HG03280 (cell line): ENCODE data around the gene MERTK.
"Not testable (repeated sequence)": the region's sequence is repeated elsewhere in the genome, so short reads cannot be mapped to it uniquely, and the experiment has no call there.

ENCODE experiments used
- ATAC-seq: cut with Tn5 transposase; IDR thresholded peaks from one replicate; pipeline ENCODE4 v1.9.1; 2021; ENCODE audit warnings: mild to moderate bottlenecking, moderate library complexity; ENCODE audit not compliant: unreplicated experiment

MERTK gene

DNA sequence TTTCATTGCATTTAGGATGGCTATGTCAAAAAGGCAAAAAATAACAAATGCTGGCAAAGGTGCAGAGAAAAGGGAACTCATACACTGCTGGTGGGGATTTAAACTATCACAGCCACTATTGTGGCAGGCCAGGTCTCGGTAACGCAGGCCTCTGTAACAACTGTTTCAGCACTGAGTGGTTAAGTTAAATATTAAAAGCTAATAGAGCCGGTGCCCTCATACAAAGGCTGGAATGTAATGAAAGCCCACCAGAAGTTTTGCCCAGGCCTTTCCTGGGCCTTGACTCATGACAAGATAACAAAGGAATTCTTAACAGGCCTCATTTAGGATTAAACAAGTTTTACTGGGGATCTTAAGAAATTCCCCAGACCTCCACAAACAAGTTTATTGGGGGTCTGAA is 10.7 kb downstream of the MERTK start:
- no peak for ATAC-seq

DNA sequence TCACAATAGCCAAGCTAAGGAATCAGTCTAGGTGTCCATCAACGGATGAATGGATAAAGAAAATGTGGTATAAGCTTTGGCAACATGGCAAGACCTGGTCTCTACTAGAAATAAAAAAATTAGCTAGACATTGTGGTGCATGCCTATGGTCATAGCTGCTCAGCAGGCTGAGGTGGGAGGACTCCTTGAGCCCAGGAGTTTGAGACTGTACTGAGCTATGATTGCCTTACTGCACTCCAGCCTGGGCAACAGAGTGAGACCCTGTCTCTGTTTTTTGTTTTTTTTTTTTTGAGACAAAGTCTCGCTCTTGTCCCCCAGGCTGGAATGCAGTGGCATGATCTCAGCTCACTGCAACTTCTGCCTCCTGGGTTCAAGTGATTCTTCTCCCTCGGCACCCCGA is 11.6 kb downstream of the MERTK start:
- ATAC-seq: not testable (repeated sequence)

DNA sequence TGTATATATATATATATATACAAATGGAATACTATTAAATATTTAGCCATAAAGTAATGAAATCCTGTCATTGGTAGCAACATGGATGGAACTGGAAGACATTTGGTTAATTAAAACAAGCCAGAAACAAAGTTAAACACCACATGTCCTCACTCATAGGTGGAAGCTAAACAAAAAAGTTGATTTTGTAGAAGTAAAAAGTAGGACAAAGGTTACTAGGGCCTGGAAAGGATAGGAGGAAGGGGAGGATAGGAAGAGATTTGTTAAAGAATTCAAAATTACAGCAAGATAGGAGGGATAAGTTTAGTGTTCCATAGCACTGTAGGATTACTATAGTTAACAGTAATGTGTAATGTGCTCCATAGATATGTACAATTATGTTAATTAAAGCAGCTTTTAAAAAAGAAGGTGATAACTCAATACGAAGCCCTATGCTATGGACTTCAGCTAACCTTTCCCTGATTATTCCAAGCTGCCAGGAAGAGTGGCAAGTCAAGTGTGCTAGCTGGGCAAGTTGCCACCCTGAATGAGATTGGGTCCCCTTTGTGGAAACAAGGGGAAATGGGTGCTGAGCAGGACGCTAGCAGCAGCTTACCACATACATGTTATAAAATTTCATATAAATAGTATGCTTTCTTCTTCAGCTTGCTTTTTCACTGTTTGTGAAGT is 12.3 kb downstream of the MERTK start:
- ATAC-seq: no peak

DNA sequence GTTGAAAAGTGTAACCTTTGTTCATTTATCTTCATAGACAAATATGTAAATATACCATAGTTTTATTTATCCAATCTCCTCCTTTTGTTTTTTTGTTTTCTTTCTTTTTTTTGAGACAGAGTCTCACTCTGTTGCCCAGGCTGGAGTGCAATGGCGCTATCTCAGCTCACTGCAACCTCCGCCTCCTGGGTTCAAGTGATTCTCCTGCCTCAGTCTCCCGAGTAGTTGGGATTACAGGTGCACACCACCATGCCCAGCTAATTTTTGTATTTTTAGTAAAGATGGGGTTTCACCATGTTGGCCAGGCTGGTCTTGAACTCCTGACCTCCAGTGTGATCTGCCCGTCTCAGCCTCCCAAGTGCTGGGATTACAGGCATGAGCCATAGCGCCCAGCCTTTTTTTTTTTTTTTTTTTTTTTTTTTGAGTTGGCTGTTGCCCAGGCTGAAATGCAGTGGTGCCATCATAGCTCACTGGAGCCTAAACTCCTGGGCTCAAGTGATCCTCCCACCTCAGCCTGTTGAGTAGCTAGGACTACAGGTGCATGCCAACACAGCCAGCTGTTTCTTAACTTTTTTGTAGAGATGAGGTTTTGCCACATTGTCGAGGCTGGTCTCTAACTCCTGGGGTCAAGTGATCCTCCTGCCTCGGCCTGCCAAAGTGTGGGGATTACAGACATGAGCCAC is 13.0 kb downstream of the MERTK start:
- ATAC-seq: not testable (repeated sequence)

DNA sequence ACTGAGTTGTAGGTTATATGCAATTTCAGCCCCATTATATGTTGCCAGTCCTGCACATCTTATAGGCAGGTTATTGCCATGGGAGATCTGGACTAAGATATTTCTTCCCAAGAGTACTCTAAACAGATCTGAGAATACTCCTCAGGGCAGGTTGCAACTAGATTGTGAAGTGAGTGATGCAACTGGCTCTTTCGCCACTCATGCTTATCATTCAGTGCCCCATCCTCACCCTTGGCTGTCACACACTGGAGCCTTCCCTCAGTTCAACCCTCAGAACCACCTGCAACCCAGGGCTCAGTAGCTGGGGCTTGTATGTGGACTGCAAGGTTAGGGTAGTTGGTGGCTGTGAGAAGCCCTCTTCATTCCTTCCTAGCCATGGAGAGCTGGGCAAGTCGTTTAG is 14.1 kb downstream of the MERTK start:
- no peak for ATAC-seq

DNA sequence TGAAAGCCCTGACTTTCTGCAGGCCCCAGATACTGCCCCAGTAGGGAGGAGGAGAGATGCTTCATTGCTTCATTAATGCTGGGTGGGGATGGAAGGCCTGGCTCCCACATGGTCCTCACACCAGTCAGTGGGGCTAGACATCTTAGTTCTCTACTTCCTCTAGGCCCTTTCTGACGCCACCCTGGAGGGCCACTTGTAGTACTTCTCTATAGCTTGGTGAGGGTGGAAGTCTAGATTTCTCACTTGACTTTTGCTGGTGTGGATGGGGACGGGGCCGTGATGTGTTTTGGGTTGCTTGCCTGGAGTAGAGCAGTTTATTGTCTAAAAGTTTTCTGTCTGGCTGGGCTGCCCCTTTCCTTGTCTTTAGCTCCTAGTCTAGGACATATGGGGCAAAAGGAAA is 18.7 kb downstream of the MERTK start:
- ATAC-seq: no peak

DNA sequence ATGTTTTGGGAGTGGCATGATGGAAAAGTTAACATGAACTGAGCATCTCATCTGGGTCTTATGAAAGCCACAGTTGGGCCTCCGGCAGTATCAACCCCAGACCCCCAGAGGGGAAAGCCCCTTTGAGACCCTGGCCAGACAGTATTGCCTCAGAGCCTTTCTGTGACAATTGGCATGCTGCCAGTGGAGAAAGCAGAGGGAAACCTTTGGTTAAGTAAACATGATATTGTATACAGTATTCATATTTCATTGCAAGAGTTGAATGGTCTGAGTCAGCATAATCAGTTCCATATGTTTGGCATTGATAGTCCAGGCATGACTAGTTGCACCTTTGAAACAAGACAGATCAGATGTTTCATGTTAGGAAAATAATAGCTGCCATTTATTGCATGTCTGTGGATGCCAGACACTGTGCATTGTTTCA is 20.0 kb downstream of the MERTK start:
- no peak for ATAC-seq

DNA sequence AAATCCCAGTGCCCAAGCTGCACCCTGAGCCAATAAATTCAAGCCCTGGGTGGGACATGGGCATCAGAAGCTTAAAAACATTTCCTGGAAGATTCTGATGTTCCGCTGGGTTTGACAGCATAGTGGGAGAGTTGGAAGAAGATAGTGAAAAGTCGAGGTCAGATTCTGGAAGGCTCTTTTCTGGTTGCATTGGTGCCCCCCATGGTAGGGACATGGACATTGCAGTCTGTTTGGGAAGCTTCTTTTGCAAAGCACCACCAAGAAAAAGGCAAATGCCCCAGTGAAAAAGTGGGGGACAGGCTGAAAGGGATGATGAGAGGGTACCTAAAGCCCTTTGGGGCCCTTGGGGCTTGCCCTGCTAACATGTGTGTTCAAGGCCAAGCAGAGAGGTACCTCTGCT is 21.0 kb downstream of the MERTK start:
- ATAC-seq: no peak

DNA sequence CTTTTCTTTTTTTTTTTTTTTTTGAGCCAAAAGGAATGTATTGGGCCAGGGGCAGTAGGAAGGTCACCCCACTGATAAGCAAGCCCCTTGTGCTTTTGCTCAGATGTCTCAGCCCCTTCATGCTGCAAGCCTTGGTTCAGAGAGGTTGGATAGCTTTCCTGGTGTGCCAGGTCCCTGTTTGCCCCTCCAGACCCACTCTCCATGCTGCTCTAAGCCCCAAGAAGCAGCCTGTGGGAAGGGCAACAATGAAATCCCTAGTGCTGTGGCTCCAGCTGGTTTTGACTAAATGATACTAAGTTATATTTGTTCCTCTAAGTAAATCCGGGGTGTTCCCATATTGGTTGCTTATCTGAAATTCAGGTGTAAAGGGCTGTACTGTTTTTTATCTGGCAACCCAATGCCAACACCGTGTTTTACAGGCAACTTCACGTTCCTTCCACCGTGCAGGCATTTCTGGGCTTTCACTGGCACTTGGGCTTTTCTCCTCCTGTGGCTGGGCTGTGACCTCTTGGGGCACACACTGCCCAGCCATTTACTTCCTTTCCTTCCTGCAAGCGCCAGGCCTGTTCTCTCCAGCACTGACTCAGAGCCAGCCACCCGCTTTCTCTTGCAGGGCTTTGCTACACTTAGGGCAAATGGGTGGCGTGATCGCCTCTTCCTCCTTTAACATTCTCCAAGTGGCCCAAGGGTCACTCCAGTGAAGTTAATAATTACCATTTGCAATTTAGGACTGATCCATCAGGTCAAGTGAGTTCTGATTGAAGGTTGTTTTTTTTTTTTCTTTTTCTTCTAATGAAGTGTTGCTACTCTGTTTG is 21.6 kb downstream of the MERTK start:
- no peak for ATAC-seq

DNA sequence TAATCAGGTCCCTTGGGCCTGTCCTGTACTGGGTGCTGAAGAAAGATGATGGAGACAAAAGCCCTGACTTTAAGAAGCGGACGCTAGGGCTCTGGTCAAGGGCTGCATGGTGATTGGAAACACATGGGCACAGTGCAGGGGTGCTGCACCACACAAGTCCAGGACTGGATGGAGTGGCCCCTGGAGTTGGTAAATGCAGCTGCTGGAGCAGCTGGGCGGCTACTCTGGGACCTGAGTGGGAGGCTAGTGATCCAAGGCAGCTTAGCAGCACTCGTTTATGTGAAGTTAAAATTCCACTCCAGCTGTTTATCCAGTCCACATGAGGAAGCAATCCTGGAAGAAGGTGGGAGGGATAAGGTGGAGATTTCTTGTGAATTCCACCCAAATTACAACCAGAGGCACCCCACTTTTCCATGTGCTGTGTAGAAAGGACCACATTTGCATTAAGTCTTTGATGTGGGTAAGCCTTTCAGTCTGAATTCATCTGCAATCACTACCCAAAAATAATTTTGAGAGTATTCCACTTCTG is 24.9 kb downstream of the MERTK start:
- ATAC-seq: no peak

DNA sequence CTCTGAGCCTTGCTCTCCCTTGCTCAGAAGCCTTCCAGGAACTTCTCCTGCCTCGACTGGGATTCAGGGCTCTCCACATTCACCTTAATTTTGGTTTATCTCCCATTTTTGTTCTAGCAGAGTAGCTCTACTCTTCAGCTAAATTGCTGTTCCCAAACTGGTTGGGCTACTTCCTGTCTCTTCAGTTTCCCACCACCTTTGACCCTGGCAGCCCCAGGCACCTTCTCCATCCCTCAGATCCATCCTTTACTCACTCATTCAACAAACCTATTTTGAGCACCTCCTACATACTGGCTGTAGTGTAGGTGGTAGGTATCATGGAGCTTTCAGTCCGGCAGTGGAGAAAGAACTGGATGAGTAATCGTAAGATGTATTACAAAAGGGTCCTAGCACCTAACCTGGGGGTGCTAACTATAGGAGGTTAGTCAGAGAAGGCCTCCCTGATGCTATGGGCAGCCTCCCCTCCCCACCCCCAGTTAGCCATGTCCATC is 26.3 kb downstream of the MERTK start:
- no peak for ATAC-seq

DNA sequence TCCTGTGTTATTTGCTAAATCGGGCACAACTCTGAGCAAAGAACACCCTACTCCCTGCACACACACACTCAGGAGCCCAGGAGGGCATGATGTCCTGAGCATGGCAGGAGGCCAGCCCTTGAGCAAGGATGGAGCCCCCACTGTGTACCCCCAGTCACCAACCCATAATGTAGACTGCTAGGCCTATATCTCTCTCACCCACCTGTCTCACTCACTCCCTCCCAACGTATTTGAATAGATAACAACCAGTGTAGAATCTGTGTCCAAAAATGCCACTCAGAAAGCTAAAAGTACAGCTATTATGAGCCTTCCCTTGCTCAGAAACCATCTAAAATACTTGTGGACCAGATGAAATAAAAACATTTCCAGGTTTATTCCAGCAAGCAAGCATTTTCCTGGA is 29.3 kb downstream of the MERTK start:
- no peak for ATAC-seq

DNA sequence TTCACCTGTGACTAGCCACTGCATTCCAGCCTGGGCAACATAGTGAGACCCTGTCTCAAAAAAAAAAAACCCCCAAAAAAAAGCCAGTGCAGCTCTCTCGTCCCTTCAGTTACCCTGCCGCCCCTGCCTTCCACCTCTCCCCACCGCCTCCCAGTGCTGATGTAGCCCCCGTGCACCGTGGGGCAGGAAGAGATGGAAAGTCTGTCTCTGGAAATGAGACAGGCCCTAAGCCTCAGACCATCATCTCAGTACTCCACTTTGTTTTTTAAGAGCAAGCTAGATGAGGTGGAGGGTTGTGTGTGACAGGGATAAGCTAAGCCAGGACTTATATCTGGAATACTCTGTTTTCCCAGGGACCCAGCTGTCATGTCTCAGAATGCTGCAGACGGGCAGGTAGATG is 32.0 kb downstream of the MERTK start:
- no peak for ATAC-seq

DNA sequence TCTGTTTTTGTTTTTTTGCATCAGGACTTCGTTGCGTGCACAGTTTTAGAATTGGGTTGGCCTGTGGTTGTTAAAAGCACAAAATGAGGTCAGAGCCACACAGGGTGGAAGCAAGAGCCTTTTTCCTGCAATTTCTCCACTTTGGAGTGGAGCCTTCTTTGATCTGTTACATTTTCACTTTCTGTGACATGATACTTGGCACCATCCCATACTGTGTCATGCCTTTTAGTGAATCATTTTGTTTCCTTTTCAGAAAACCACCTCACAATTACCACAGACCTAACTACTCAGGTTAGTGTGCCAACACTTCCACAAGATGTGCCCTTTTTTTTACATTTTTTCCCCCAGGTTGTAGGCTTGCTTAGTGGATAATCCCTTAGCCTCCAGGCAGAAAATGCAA is 32.5 kb downstream of the MERTK start:
- no peak for ATAC-seq

DNA sequence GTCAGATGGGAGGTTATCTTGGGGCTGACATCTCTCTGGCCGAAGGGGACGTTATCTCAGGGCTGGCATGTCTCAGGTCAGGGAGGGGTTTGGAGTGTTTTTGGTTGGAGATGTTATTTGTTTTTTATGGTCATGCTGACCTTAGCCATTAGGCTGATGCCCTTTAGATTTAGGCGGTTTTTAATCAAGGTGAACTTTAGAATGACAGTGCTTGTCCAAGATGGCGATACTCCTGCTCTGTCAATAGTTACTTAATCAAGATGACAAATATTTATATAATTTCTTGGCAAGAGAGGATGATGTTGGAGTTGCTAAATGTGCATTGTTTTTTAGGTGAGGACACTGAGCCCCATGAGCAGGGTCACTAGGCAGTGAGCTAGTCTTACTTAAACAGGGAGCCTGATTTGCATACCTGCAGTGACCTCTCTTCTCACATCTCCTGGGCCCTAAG is 34.5 kb downstream of the MERTK start:
- ATAC-seq: no peak

DNA sequence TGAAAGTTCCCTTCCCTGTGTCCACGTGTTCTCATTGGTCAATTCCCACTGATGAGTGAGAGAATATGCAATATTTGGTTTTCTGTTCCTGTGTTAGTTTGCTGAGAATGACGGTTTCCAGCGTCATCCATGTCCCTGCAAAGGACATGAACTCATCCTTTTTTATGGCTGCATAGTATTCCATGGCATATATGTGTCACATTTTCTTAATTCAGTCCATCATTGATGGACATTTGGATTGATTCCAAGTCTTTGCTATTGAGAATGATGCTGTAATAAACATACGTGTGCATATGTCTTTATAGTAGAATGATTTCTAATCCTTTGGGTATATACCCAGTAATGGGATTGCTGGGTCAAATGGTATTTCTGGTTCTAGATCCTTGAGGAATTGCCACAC is 35.5 kb downstream of the MERTK start:
- not testable (repeated sequence) for ATAC-seq

DNA sequence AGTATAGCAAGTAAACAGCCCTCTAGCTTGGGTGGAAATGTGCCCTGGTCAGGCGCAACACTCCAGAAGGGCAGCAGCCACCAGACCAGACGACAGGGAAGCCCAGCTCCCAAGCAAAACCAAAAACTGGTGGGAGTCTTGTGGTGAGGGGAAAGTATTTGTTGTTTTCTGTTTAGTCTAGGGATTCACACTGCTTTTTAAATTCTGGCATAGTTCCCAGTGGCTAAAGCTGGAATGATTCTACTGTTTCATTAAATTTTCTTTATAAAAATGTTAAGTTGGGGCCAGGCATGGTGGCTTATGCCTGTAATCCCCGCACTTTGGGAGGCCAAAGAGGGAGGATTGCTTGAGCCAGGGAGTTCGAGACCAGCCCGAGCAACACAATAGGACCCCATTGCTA is 38.5 kb downstream of the MERTK start:
- no peak for ATAC-seq

DNA sequence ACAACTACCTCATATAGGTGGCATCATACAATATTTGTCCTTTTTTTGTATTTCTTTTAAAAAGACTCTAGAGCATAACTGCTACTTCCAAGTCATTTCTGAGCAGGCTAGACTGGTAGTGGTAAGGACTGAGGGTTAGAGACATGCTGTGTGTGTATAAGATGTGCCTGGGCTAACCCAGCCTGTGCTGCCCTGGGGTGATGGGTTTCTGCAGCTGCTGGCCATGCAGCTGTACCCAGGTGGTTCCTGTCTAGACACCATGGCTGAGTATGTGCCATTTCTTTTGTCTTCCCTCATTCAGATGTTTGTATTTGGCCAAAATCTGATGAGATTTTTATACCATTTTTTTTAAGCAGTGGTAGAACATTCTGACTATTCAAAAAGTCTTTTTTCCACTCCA is 40.0 kb downstream of the MERTK start:
- ATAC-seq: no peak

DNA sequence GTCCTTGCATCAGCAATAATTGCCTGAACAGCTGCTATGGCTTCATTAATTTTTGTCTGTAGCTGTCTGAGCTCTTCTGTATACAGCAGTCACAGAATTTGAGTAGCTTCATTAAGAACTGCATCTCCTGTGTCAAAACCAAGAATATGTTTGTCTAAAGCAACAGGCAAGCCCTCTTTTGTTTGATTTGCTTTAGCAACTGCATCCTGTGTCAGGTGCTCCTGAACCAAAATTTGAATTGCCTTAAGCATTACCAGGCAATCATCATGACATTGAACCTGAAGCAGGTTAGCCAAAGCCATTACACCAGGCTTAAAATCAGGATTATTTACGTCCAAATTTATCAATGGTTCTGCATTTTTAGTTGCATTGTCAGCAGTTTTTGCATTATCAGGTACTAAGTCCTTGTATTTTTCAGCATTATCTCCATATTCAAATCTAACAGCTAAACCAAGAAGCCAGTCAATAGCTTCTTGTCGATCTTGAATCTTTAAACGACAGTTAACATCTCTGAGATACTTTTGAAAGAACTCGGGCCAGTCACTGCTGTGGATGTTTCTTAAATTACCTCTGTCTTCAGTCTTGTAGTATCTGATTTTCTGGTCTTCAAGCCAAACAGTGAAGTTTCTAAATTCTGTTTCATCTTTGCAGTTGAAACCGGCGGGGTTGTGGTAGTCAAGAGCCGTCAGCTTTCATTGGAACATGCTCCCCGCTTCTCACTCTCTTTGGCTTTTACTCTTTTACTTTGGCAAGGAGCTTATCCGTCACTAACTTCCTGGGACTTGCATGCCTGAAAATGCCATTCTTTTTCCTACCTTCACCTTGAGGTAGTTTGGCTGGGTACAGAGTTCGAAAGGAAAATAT is 42.2 kb downstream of the MERTK start:
- no peak for ATAC-seq

DNA sequence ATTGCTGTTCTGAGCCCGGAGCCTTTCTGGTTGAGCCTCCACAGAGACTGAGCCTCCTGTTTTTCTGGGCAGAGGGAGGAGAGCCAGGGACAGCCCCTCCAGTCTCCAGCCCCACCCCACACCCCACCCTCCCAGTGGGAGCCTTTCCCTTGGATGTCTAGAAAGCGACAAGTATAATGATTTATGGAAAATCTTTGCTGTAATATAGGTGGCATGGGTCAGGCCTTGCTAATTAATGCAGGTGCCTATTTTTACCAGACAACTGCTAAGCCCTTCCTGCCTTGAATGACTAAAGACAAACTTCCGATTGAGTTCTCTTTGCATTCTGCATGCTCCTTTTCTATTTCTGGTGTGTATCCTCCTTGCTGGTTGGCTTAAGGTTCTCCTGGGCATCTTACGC is 43.1 kb downstream of the MERTK start:
- no peak for ATAC-seq
